GM12878 (cell line): ENCODE measurements around the gene DLGAP5. TPM values are rescaled to one million over a fixed set of nuclear protein-coding genes. Genes with fewer than 3 reads are reported as not detected.

Source experiments
- ATAC-seq: fragments of 200-7000 bp; cut with Tn5 transposase; 3 replicates; pipeline ENCODE4 v1.9.1; 2020; ENCODE audit warnings: mild to moderate bottlenecking, moderate library complexity
- BruUV-seq: library from RNA; stranded (reverse); fragments of 400-500 nt; replicated peaks from 2 replicates; lab custom pipeline; 2021; lab: Mats Ljungman, UMichigan
- CTCF ChIA-PET: fragments of 300-600 bp; sonication (Branson Sonifier 250); formaldehyde crosslinking; extraction: SDS; loops from one replicate; lab custom pipeline; 2021; ENCODE audit warnings: inconsistent platforms; lab: Yijun Ruan, JAX
- POLR2A ChIA-PET: fragments of 350-600 bp; formaldehyde crosslinking; extraction: SDS; loops from one replicate; lab custom pipeline; 2021; ENCODE audit warnings: inconsistent platforms; lab: Charles Lee
- RAD21 ChIA-PET: fragments of 300-600 bp; sonication (Branson Sonifier 250); formaldehyde crosslinking; loops from one replicate; lab custom pipeline; 2023; ENCODE audit warnings: antibody characterized with exemption; ENCODE audit not compliant: unreplicated experiment; lab: Charles Lee
- SMC1A ChIA-PET: fragments of 300-600 bp; sonication (Branson Sonifier 250); formaldehyde crosslinking; loops from one replicate; lab custom pipeline; 2023; ENCODE audit not compliant: unreplicated experiment, uncharacterized antibody; lab: Charles Lee
- DNase-seq: peaks from one replicate; pipeline ENCODE4 v3.0.0-alpha.2; 2011; ENCODE audit warnings: low read depth, low spot score
- FAIRE-seq: peaks from 3 replicates; lab custom pipeline; 2011; peaks lifted over from hg19 to GRCh38; lab: Jason Lieb, UNC
- H2AFZ ChIP-seq: 2 replicates; pipeline ENCODE4 v1.6.0; 2011; ENCODE audit warnings: low read depth, low read length, control low read depth; ENCODE audit not compliant: control insufficient read depth
- H3K27ac ChIP-seq: 2 replicates; pipeline ENCODE4 v1.5.1; 2011; ENCODE audit warnings: control low read depth; ENCODE audit not compliant: control insufficient read depth, insufficient read depth
- H3K27me3 ChIP-seq, 2 experiments: replicated peaks in 1 of 2; 2 replicates each; pipeline versions ENCODE4 v1.6.0 to v1.6.1; 2011; ENCODE audit warnings: low read length in 1 of 2; ENCODE audit not compliant: control insufficient read depth in 2 of 2, insufficient read depth in 2 of 2
- H3K36me3 ChIP-seq, 2 experiments: 2 replicates each; pipeline ENCODE4 v1.5.1; 2011; ENCODE audit warnings: low read length in 1 of 2; ENCODE audit not compliant: control insufficient read depth in 2 of 2, insufficient read depth in 2 of 2
- H3K4me1 ChIP-seq: 2 replicates; pipeline ENCODE4 v1.6.1; 2011; ENCODE audit warnings: mild to moderate bottlenecking, low read length, moderate library complexity, mixed read lengths; ENCODE audit not compliant: control insufficient read depth, insufficient read depth
- H3K4me2 ChIP-seq: 2 replicates; pipeline ENCODE4 v1.6.0; 2011; ENCODE audit warnings: control low read depth; ENCODE audit not compliant: control insufficient read depth, insufficient read depth
- H3K4me3 ChIP-seq: fragments of 200-600 bp; sonication (generic); 2 replicates; pipeline ENCODE4 v1.5.1; 2016
- H3K79me2 ChIP-seq: 2 replicates; pipeline ENCODE4 v1.6.0; 2011; ENCODE audit warnings: low read length; ENCODE audit not compliant: control insufficient read depth, insufficient read depth
- H3K9ac ChIP-seq: 2 replicates; pipeline ENCODE4 v1.8.0; 2011; ENCODE audit warnings: low read length, control low read depth, mixed read lengths; ENCODE audit not compliant: control insufficient read depth, insufficient read depth
- H3K9me3 ChIP-seq: replicated peaks from 3 replicates; pipeline ENCODE4 v1.5.1; 2011; ENCODE audit warnings: mild to moderate bottlenecking, low read length; ENCODE audit not compliant: control insufficient read depth, insufficient read depth
- H4K20me1 ChIP-seq: 2 replicates; pipeline ENCODE4 v1.6.0; 2011; ENCODE audit not compliant: control insufficient read depth, insufficient read depth
- CREB1 ChIP-seq: IDR thresholded peaks from 2 replicates; pipeline ENCODE4 v1.6.1; 2012; ENCODE audit warnings: low read depth, mild to moderate bottlenecking, inconsistent platforms
- IKZF2 ChIP-seq, 2 experiments: fragments of 450-650 bp; IDR thresholded peaks; 2 replicates each; pipeline ENCODE4 v1.6.1; 2017; ENCODE audit warnings: mild to moderate bottlenecking in 2 of 2, moderate library complexity in 2 of 2
- MEF2B ChIP-seq: fragments of 450-650 bp; IDR thresholded peaks from 2 replicates; pipeline ENCODE4 v1.6.1; 2018; ENCODE audit warnings: mild to moderate bottlenecking, moderate library complexity; ENCODE audit not compliant: partially characterized antibody, poor library complexity, severe bottlenecking
- NR2C1 ChIP-seq: fragments of 450-650 bp; IDR thresholded peaks from 2 replicates; pipeline ENCODE4 v1.6.1; 2017; ENCODE audit warnings: antibody characterized with exemption, mild to moderate bottlenecking, moderate library complexity
- PAX5 ChIP-seq: IDR thresholded peaks from 2 replicates; pipeline ENCODE4 v1.6.1; 2011; ENCODE audit warnings: low read depth, low read length, borderline replicate concordance
- PBX3 ChIP-seq: IDR thresholded peaks from 2 replicates; pipeline ENCODE4 v1.6.1; 2011; ENCODE audit warnings: mild to moderate bottlenecking, low read depth, low read length, moderate library complexity; ENCODE audit not compliant: insufficient replicate concordance
- RAD21 ChIP-seq: IDR thresholded peaks from 2 replicates; pipeline ENCODE4 v1.6.1; 2011; ENCODE audit warnings: mild to moderate bottlenecking, low read depth, low read length, moderate library complexity; ENCODE audit not compliant: insufficient read depth
- SPI1 ChIP-seq: IDR thresholded peaks from 2 replicates; pipeline ENCODE4 v1.6.1; 2011; ENCODE audit warnings: low read depth, mild to moderate bottlenecking, low read length, moderate library complexity, borderline replicate concordance; ENCODE audit not compliant: insufficient read depth
- SRF ChIP-seq, 2 experiments: IDR thresholded peaks; 2 replicates each; pipeline ENCODE4 v1.6.1; 2011; ENCODE audit warnings: low read depth in 2 of 2, low read length in 2 of 2, mild to moderate bottlenecking in 1 of 2, moderate library complexity in 1 of 2
- WRNIP1 ChIP-seq: IDR thresholded peaks from 2 replicates; pipeline ENCODE4 v1.6.1; 2011; ENCODE audit warnings: low read depth, low read length, improper control_type of control experiment, borderline replicate concordance
- ZBTB40 ChIP-seq: fragments of 450-650 bp; IDR thresholded peaks from 2 replicates; pipeline ENCODE4 v1.6.1; 2016; ENCODE audit warnings: mild to moderate bottlenecking, moderate library complexity, borderline replicate concordance
- ZNF24 ChIP-seq: fragments of 450-650 bp; IDR thresholded peaks from 2 replicates; pipeline ENCODE4 v1.6.1; 2017; ENCODE audit warnings: antibody characterized with exemption, mild to moderate bottlenecking
- WGBS: methylation state at CpG from one replicate; pipeline ENCODE4 v1.1.6; 2016; ENCODE audit warnings: low lambda C conversion rate; ENCODE audit not compliant: insufficient replicate concordance, insufficient coverage; ENCODE audit errors: missing lambda C conversion rate; 5-methylcytosine and 5-hydroxymethylcytosine counted together
- in situ Hi-C: fragments of 300-500 bp; cut with MboI; formaldehyde crosslinking; loops from 9 replicates; pipeline ENCODE4 v1.14.3; 2018; ENCODE audit warnings: mixed read lengths
- intact Hi-C: fragments of 100-400 bp; cut with micrococcal nuclease; formaldehyde crosslinking; loops from one replicate; pipeline ENCODE4 v1.14.2; 2022; ENCODE audit not compliant: unreplicated experiment
- polyA plus RNA-seq, 11 experiments: library from polyadenylated mRNA; depleted of rRNA in 4 of 11; unstranded in 6 of 11; stranded (reverse) in 5 of 11; fragments of >200 nt; fragmentation: Nextera tagmentation in 4 of 11; fragmentation: Illumina TruSeq in 1 of 11; extraction: Ambion mirVana in 4 of 11; extraction: Trizol in 1 of 11; gene quantifications; 1 replicate in 1 of 11; 2 replicates in 10 of 11; pipeline versions ENCODE4 v1.2.1 to v1.2.3, GENCODE V29; 2011 to 2016; ENCODE audit warnings: inconsistent platforms in 2 of 11, missing spikeins in 2 of 11, low read depth in 1 of 11
- total RNA-seq, 4 experiments: library from RNA; depleted of rRNA in 3 of 4; stranded (reverse); fragments of >200 nt in 3 of 4; fragmentation: Illumina TruSeq in 1 of 4; extraction: Trizol in 1 of 4; gene quantifications; 2 replicates each; pipeline versions ENCODE4 v1.2.1 to v1.2.3, GENCODE V29; 2013 to 2021
- TF ChIP-seq, protein P1 (sequence below): fragments of 450-650 bp; IDR thresholded peaks from 2 replicates; pipeline ENCODE4 v1.6.1; 2017; ENCODE audit warnings: mild to moderate bottlenecking, moderate library complexity

The DLGAP5 gene
- total and polyA plus RNA-seq, 10 of the 15 experiments (the other 5 are each of a cell fraction or from before 2014, with no cell fraction given) = 40.9 to 106 (median 67.6) TPM

- in situ Hi-C loops (no loop called here), intact Hi-C loops (loop anchor here (10.0 kb wide), 1 partner anchor 916 kb away; the partner anchor contains the start of gene PELI2)
- Histone ChIP-seq H3K4me2 (no peak overlapping the region), H4K20me1 (no peaks in the 10 kb centered on the region), H3K9me3 (no peaks in the 10 kb centered on the region), H2AFZ (no peak overlapping the region), H3K27ac (no peak overlapping the region), H3K79me2 (no peaks in the 10 kb centered on the region), H3K4me3 (no peak overlapping the region), H3K27me3 (no peaks in the 10 kb centered on the region), H3K4me1 (no peaks in the 10 kb centered on the region), H3K9ac (no peak overlapping the region), H3K36me3 (no peaks in the 10 kb centered on the region)
- ChIA-PET SMC1A (interaction anchor here (0.8 to 1.5 kb wide), 2 partner anchors 155 to 580 kb away, joined by 3 read pairs; no protein-coding TSS in a partner anchor), CTCF (interaction anchor here (0.5 to 2.1 kb wide), 3 partner anchors 14 to 159 kb away, joined by 3 to 9 read pairs (median 4); no protein-coding TSS in a partner anchor), RAD21 (no interaction called here), POLR2A (no interaction called here)
- BruUV-seq = no TSS peak
- FAIRE-seq = no peak
- TF ChIP-seq ZBTB40 (no peak), CREB1 (no peak), IKZF2 (IDR thresholded peaks at IDR 0.05) (no peak), PAX5 (no peak), SRF (IDR thresholded peaks at IDR 0.05; ENCODE audit: low read depth in 2 of 2, low read length in 2 of 2) (no peak), RAD21 (no peak), ZNF24 (no peak), MEF2B (no peak), SPI1 (no peak), WRNIP1 (no peak), PBX3 (no peak), NR2C1 (no peak)
- TF ChIP-seq, protein P1, sequence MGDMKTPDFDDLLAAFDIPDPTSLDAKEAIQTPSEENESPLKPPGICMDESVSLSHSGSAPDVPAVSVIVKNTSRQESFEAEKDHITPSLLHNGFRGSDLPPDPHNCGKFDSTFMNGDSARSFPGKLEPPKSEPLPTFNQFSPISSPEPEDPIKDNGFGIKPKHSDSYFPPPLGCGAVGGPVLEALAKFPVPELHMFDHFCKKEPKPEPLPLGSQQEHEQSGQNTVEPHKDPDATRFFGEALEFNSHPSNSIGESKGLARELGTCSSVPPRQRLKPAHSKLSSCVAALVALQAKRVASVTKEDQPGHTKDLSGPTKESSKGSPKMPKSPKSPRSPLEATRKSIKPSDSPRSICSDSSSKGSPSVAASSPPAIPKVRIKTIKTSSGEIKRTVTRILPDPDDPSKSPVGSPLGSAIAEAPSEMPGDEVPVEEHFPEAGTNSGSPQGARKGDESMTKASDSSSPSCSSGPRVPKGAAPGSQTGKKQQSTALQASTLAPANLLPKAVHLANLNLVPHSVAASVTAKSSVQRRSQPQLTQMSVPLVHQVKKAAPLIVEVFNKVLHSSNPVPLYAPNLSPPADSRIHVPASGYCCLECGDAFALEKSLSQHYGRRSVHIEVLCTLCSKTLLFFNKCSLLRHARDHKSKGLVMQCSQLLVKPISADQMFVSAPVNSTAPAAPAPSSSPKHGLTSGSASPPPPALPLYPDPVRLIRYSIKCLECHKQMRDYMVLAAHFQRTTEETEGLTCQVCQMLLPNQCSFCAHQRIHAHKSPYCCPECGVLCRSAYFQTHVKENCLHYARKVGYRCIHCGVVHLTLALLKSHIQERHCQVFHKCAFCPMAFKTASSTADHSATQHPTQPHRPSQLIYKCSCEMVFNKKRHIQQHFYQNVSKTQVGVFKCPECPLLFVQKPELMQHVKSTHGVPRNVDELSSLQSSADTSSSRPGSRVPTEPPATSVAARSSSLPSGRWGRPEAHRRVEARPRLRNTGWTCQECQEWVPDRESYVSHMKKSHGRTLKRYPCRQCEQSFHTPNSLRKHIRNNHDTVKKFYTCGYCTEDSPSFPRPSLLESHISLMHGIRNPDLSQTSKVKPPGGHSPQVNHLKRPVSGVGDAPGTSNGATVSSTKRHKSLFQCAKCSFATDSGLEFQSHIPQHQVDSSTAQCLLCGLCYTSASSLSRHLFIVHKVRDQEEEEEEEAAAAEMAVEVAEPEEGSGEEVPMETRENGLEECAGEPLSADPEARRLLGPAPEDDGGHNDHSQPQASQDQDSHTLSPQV = no peak
- ATAC-seq = no peak
- no peak for DNase-seq
- WGBS = 95% methylated on average over 2 of the region's 2 CpGs
These were observed 7.4 kb upstream of the DLGAP5 start for GRCh38 chr14:55198749-55199148.
